BLaER1 (cell line): ENCODE data around the gene SIVA1.
A peak's percentile ranks its signal among the peaks of the same experiment; 100 is the strongest.

Experiments used
- H3K27ac ChIP-seq: shearing (Covaris generic); formaldehyde crosslinking; 2 replicates; pipeline ENCODE4 v1.8.1; 2022
- H3K27me3 ChIP-seq: shearing (Covaris generic); formaldehyde crosslinking; 2 replicates; pipeline ENCODE4 v1.8.1; 2022
- H3K36me3 ChIP-seq: shearing (Covaris generic); formaldehyde crosslinking; 2 replicates; pipeline ENCODE4 v1.8.1; 2022
- H3K4me1 ChIP-seq: shearing (Covaris generic); formaldehyde crosslinking; 2 replicates; pipeline ENCODE4 v1.8.1; 2022
- H3K4me2 ChIP-seq: shearing (Covaris generic); formaldehyde crosslinking; 2 replicates; pipeline ENCODE4 v1.8.1; 2022
- H3K4me3 ChIP-seq: shearing (Covaris generic); formaldehyde crosslinking; 2 replicates; pipeline ENCODE4 v1.8.1; 2022
- H3K9ac ChIP-seq: shearing (Covaris generic); formaldehyde crosslinking; 2 replicates; pipeline ENCODE4 v1.8.1; 2022
- H3K9me3 ChIP-seq: shearing (Covaris generic); formaldehyde crosslinking; 2 replicates; pipeline ENCODE4 v1.8.1; 2022
- H4K20me1 ChIP-seq: shearing (Covaris generic); formaldehyde crosslinking; 2 replicates; pipeline ENCODE4 v1.8.1; 2022
- Cebpa-rat ChIP-seq: shearing (Covaris generic); IDR thresholded peaks from 2 replicates; pipeline ENCODE4 v1.8.1; 2022

Gene SIVA1

DNA sequence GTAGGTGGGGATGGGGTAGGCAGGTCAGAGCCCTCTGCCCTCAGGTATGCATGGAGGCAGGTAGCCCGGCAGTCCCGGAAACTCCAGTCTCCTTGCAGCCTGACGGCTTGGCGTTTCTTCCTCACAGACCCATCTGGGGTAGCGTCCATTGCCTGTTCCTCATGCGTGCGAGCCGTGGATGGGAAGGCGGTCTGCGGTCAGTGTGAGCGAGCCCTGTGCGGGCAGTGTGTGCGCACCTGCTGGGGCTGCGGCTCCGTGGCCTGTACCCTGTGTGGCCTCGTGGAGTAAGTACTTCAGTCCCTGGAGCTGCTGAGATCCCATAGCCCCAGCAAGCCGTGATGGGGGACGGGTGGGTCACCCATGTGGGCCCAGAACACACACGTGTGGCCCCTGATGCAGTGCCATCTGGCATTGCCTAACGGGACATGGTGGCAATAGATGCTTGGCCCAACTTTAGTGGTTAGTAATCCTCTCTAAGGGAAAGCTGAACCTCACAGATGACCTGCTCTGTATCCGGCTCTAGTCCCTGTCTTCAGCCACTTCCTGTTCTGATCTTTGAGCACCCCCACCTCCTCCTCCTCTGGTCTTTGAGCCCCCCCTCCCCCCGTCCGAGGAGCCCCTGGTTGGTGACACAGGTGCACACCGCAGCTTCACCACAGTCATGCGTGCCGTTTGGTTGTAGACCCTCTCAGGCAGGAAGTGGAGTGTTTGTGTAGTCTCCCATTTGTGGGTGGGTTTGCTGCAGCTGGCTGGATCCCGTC is 3.7 kb downstream of the SIVA1 start:
- H3K27me3 ChIP-seq = no peaks in the 10 kb centered on the region
- no peaks in the 10 kb centered on the region for H3K9me3 ChIP-seq
- TF ChIP-seq Cebpa-rat = no peak
- H3K36me3 ChIP-seq = peaks cover 74% of the 10 kb centered on the region
- H3K27ac ChIP-seq = peak overlapping the region; percentile 56; the same call in 1 of the 2 replicates
- peak overlapping the region; percentile 41; the same call in 1 of the 2 replicates for H3K9ac ChIP-seq
- peak overlapping the region; percentile 46 for H3K4me2 ChIP-seq
- no peak overlapping the region for H3K4me3 ChIP-seq
- peaks cover 48% of the 10 kb centered on the region for H3K4me1 ChIP-seq
- H4K20me1 ChIP-seq = peaks cover 85% of the 10 kb centered on the region

GRCh38 chr14:104757238-104757585 is 4.3 kb downstream of the SIVA1 start:
- no peaks in the 10 kb centered on the region for H3K9me3 ChIP-seq
- H3K4me2 ChIP-seq = peak overlapping the region; percentile 46
- TF ChIP-seq Cebpa-rat = no peak
- peak overlapping the region; percentile 41; the same call in 1 of the 2 replicates for H3K9ac ChIP-seq
- peaks cover 43% of the 10 kb centered on the region for H3K4me1 ChIP-seq
- H3K27me3 ChIP-seq = no peaks in the 10 kb centered on the region
- H3K4me3 ChIP-seq = no peak overlapping the region
- H4K20me1 ChIP-seq = peaks cover 87% of the 10 kb centered on the region
- H3K27ac ChIP-seq = peak overlapping the region; percentile 56; the same call in 1 of the 2 replicates
- peaks cover 79% of the 10 kb centered on the region for H3K36me3 ChIP-seq

- no peak overlapping the region for H3K4me3 ChIP-seq
- 0 out of 2 replicates have a peak overlapping the region, but pooled peaks have one; percentile 46 for H3K4me2 ChIP-seq
- H3K36me3 ChIP-seq = peaks cover 86% of the 10 kb centered on the region
- peak overlapping the region; percentile 56; the same call in 1 of the 2 replicates for H3K27ac ChIP-seq
- H3K9me3 ChIP-seq = no peaks in the 10 kb centered on the region
- H3K4me1 ChIP-seq = peaks cover 42% of the 10 kb centered on the region
- H3K9ac ChIP-seq = peak overlapping the region; percentile 41; the same call in 1 of the 2 replicates
- H3K27me3 ChIP-seq = no peaks in the 10 kb centered on the region
- peaks cover 87% of the 10 kb centered on the region for H4K20me1 ChIP-seq
- no peak for TF ChIP-seq Cebpa-rat
Measured at GRCh38 chr14:104757681-104758392, 4.9 kb downstream of the SIVA1 start.

DNA sequence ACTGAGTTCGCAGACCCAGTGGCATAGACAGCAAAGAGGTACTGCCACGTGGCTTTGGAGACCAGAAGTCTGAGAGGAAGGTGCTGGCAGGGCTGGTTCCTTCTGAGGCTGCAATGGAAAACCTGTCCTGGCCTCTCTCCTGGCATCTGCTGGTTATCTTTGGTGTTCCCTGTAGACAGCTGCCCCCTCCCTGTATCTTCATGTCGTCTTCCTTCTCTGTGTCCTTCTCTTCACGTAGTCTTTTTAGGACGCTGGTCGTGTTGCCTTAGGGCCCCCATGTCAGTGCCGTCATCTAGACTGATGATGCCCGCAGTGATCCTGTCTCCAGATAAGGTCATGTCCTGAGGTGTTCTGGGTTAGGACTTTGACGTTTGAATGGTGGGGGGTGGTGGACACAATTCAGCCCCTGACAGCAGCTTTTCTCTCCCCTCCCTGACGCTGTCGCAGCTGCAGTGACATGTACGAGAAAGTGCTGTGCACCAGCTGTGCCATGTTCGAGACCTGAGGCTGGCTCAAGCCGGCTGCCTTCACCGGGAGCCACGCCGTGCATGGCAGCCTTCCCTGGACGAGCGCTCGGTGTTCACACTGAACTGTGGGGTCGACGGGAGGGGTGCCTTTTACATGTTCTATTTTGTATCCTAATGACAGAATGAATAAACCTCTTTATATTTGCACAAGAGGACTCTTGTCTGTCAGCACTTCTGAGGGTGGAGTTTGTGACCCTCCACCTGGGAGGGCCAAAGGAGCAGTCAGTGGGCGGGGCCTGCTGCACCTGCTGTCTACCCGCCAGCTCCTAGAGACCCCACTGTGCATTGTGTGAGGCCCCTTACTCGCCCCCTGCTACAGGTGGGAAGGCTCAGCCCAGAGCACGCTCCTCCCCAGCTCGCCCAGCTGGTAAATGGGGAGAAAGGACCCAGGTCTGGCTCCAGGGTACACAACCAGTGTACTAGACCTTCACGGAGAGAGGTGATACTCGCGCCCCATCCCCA is 6.3 kb downstream of the SIVA1 start:
- no peak overlapping the region for H3K9ac ChIP-seq
- H3K4me1 ChIP-seq = peaks cover 35% of the 10 kb centered on the region
- no peak overlapping the region for H3K27ac ChIP-seq
- H4K20me1 ChIP-seq = peaks cover 75% of the 10 kb centered on the region
- H3K4me3 ChIP-seq = no peak overlapping the region
- H3K36me3 ChIP-seq = peaks cover 91% of the 10 kb centered on the region
- no peak overlapping the region for H3K4me2 ChIP-seq
- no peaks in the 10 kb centered on the region for H3K27me3 ChIP-seq
- H3K9me3 ChIP-seq = no peaks in the 10 kb centered on the region
- no peak for TF ChIP-seq Cebpa-rat

DNA sequence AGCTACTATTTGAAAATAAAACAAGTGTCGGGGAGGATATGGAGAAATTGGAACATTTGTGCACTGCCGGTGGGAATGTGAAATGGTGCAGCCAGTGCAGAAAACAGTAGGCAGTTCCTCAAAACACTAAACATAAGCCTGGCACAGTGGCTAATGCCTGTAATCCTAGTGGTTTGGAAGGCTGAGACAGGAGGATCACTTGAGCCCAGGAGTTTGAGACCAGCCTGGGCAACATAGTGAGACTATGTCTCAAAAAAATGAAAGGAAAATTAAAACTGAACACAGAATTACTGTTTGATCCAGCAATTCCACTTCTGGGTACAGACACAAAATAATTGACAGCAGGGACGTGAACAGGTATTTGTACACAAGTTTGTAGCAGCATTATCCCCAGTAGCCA is 12.6 kb downstream of the SIVA1 start:
- Histone ChIP-seq H3K4me3 (no peak overlapping the region), H3K4me2 (no peak overlapping the region), H3K27ac (no peak overlapping the region), H3K36me3 (peaks cover 57% of the 10 kb centered on the region), H3K9ac (no peak overlapping the region), H4K20me1 (peaks cover 29% of the 10 kb centered on the region), H3K4me1 (peaks cover 21% of the 10 kb centered on the region), H3K9me3 (peaks cover 14% of the 10 kb centered on the region; the same call in 1 of the 2 replicates), H3K27me3 (no peaks in the 10 kb centered on the region)
- TF ChIP-seq Cebpa-rat = no peak

DNA sequence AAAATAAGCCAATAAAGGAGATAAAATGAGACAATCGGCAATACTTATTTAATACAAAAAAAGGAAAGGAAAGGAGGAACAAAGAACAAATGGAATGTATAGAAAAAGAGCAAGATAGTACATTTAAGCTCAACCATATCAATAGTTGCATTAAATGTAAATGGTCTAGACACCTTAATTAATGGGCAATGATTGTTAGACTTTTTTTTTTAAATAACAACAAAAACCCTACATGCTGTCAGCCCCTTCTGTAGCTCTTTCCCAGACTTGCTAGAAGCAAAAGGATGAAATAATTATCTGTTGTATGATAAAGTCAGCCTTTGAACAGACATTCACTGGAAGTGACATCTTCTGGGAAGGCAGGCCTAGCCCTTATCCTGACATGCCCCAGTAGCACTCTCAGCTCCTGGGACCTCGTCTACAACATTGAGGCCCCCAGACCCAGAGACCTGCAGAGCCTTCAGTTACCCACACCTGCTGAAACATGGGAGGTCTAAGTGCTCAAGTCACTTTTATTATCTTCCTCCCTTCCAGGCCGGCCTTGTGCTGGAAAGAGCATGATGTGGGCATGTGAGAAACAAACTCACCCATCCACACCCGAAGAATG is 13.4 kb downstream of the SIVA1 start:
- H3K9me3 ChIP-seq = peaks cover 19% of the 10 kb centered on the region
- TF ChIP-seq Cebpa-rat = no peak
- H3K27me3 ChIP-seq = no peaks in the 10 kb centered on the region
- no peak overlapping the region for H3K4me2 ChIP-seq
- H3K4me3 ChIP-seq = no peak overlapping the region
- no peak overlapping the region for H3K27ac ChIP-seq
- H3K9ac ChIP-seq = no peak overlapping the region
- peaks cover 21% of the 10 kb centered on the region for H3K4me1 ChIP-seq
- peaks cover 21% of the 10 kb centered on the region for H4K20me1 ChIP-seq
- H3K36me3 ChIP-seq = peaks cover 57% of the 10 kb centered on the region

GRCh38 chr14:104766863-104767633 is 14.1 kb downstream of the SIVA1 start:
- Histone ChIP-seq H3K4me2 (no peak overlapping the region), H3K9ac (no peak overlapping the region), H3K4me1 (peaks cover 21% of the 10 kb centered on the region), H3K27ac (no peak overlapping the region), H3K4me3 (no peak overlapping the region), H3K36me3 (peaks cover 57% of the 10 kb centered on the region), H3K9me3 (peaks cover 26% of the 10 kb centered on the region), H4K20me1 (peaks cover 20% of the 10 kb centered on the region), H3K27me3 (no peaks in the 10 kb centered on the region)
- TF ChIP-seq Cebpa-rat = no peak

- Histone ChIP-seq H3K4me2 (no peak overlapping the region), H3K27me3 (no peaks in the 10 kb centered on the region), H3K9me3 (peaks cover 31% of the 10 kb centered on the region), H3K4me1 (peaks cover 21% of the 10 kb centered on the region), H3K36me3 (peaks cover 57% of the 10 kb centered on the region), H3K27ac (no peak overlapping the region), H4K20me1 (peaks cover 25% of the 10 kb centered on the region), H3K4me3 (no peak overlapping the region), H3K9ac (no peak overlapping the region)
- TF ChIP-seq Cebpa-rat = no peak
Measured at GRCh38 chr14:104767634-104767918, 14.6 kb downstream of the SIVA1 start.
